GM11168 (cell line): ENCODE results near the gene CDK5RAP1.
"Not testable (repeated sequence)": the region's sequence is repeated elsewhere in the genome, so short reads cannot be mapped to it uniquely, and the experiment has no call there.

ENCODE experiments used
- in situ Hi-C: fragments of 300-500 bp; cut with MboI; formaldehyde crosslinking; loops from one replicate; pipeline ENCODE4 v1.12.0; 2022; ENCODE audit warnings: low sequenced_read_pairs; ENCODE audit not compliant: unreplicated experiment

Gene CDK5RAP1

GRCh38 chr20:33401184-33401920, at the start of gene CDK5RAP1:
Gene CDK5RAP1 (minus strand): TSS chr20:33401519. CDS start chr20:33397064, 4,455 bp downstream.
- in situ Hi-C loops, result no loop called here

- in situ Hi-C loops, result no loop called here
These were observed 49.5 kb upstream of the CDK5RAP1 start for GRCh38 chr20:33450867-33451266.

GRCh38 chr20:33445881-33446625, 44.7 kb upstream of the CDK5RAP1 start:
- in situ Hi-C loops, result no loop called here

GRCh38 chr20:33444797-33445560, 43.7 kb upstream of the CDK5RAP1 start:
- in situ Hi-C loops, result no loop called here

GRCh38 chr20:33443512-33444239, 42.4 kb upstream of the CDK5RAP1 start, which contains the start of gene SNTA1:
Gene SNTA1 (minus strand): TSS chr20:33443763. CDS start chr20:33443620, 143 bp downstream.
- in situ Hi-C loops, result no loop called here

- in situ Hi-C loops, result no loop called here
These were observed 41.7 kb upstream of the CDK5RAP1 start for GRCh38 chr20:33443006-33443511.

GRCh38 chr20:33442136-33443005, 41.1 kb upstream of the CDK5RAP1 start:
- in situ Hi-C loops, result no loop called here

GRCh38 chr20:33441142-33441955, 40.0 kb upstream of the CDK5RAP1 start:
- in situ Hi-C loops, result no loop called here

GRCh38 chr20:33440562-33440961, 39.2 kb upstream of the CDK5RAP1 start:
- in situ Hi-C loops, result not testable (repeated sequence)

- in situ Hi-C loops, result no loop called here
These were observed 37.2 kb upstream of the CDK5RAP1 start for GRCh38 chr20:33438481-33438880.

- in situ Hi-C loops, result no loop called here
These were observed 36.0 kb upstream of the CDK5RAP1 start for GRCh38 chr20:33437141-33437911.

- in situ Hi-C loops, result no loop called here
These were observed 33.1 kb upstream of the CDK5RAP1 start for GRCh38 chr20:33434434-33434833.

GRCh38 chr20:33433465-33434234, 32.3 kb upstream of the CDK5RAP1 start:
- in situ Hi-C loops, result no loop called here

- in situ Hi-C loops, result no loop called here
These were observed 30.6 kb upstream of the CDK5RAP1 start for GRCh38 chr20:33431797-33432381.

- in situ Hi-C loops, result not testable (repeated sequence)
These were observed 22.6 kb upstream of the CDK5RAP1 start for GRCh38 chr20:33423875-33424274.

GRCh38 chr20:33423141-33423834, 22.0 kb upstream of the CDK5RAP1 start:
- in situ Hi-C loops, result no loop called here
